ENCODE measurements around the gene PRLR.

GRCh38 chr5:35103637-35104299 is 126.5 kb downstream of the PRLR start:
- TF ChIP-seq PHF8 (CRISPR knock-in tag; IDR thresholded peaks at IDR 0.05): no peak
- no peak for TF ChIP-seq ZBTB1 (CRISPR knock-in tag; IDR thresholded peaks at IDR 0.05; ENCODE audit: borderline replicate concordance)
- no peak for TF ChIP-seq KDM2A (CRISPR knock-in tag; IDR thresholded peaks at IDR 0.05; ENCODE audit: borderline replicate concordance, low read depth)
- no peak for TF ChIP-seq FOXA3 (CRISPR knock-in tag; IDR thresholded peaks at IDR 0.05)
- TF ChIP-seq HBP1 (CRISPR knock-in tag; IDR thresholded peaks at IDR 0.05; ENCODE audit: low read depth): no peak
